Smooth muscle cell (in vitro differentiated cells): Measurements from ENCODE around the gene OSBPL9. TPM values are rescaled to one million over a fixed set of nuclear protein-coding genes. Genes with fewer than 3 reads are reported as not detected.

Source experiments
- DNase-seq: peaks from one replicate; lab custom pipeline; 2025; ENCODE audit not compliant: unreplicated experiment; lab: John Stamatoyannopoulos, UW
- H2AFZ ChIP-seq: fragments of 200-600 bp; sonication (generic); 2 replicates; pipeline ENCODE4 v1.6.0; 2016; ENCODE audit warnings: antibody characterized with exemption, low read depth, mild to moderate bottlenecking
- H3F3A ChIP-seq: fragments of 200-600 bp; sonication (generic); 2 replicates; pipeline ENCODE4 v1.6.0; 2017; ENCODE audit warnings: antibody characterized with exemption, low read depth
- H3K27ac ChIP-seq: fragments of 200-600 bp; sonication (generic); 2 replicates; pipeline ENCODE4 v1.5.1; 2016; ENCODE audit warnings: low read depth, mild to moderate bottlenecking
- H3K27me3 ChIP-seq: fragments of 200-600 bp; sonication (generic); 2 replicates; pipeline ENCODE4 v1.6.1; 2016; ENCODE audit warnings: low read depth, mild to moderate bottlenecking
- H3K36me3 ChIP-seq: fragments of 200-600 bp; sonication (generic); 2 replicates; pipeline ENCODE4 v1.5.1; 2016; ENCODE audit warnings: low read depth
- H3K4me1 ChIP-seq: fragments of 200-600 bp; sonication (generic); 2 replicates; pipeline ENCODE4 v1.5.1; 2016; ENCODE audit warnings: low read depth
- H3K4me2 ChIP-seq: fragments of 200-600 bp; sonication (generic); 2 replicates; pipeline ENCODE4 v1.6.0; 2016; ENCODE audit warnings: mild to moderate bottlenecking
- H3K4me3 ChIP-seq: fragments of 200-600 bp; sonication (generic); 2 replicates; pipeline ENCODE4 v1.5.1; 2016; ENCODE audit warnings: mild to moderate bottlenecking
- H3K79me2 ChIP-seq: fragments of 200-600 bp; sonication (generic); 2 replicates; pipeline ENCODE4 v1.6.0; 2016; ENCODE audit warnings: low read depth, mild to moderate bottlenecking
- H3K9ac ChIP-seq: fragments of 200-600 bp; sonication (generic); 2 replicates; pipeline ENCODE4 v1.6.0; 2016; ENCODE audit warnings: low read depth
- H3K9me3 ChIP-seq: fragments of 200-600 bp; sonication (generic); replicated peaks from 2 replicates; pipeline ENCODE4 v1.5.1; 2016; ENCODE audit warnings: low read depth
- H4K20me1 ChIP-seq: fragments of 200-600 bp; sonication (generic); 2 replicates; pipeline ENCODE4 v1.6.0; 2016; ENCODE audit warnings: low read depth
- WGBS: methylation state at CpG from one replicate; pipeline ENCODE4 v1.1.7; 2016; ENCODE audit warnings: low lambda C conversion rate; 5-methylcytosine and 5-hydroxymethylcytosine counted together
- polyA plus RNA-seq: library from polyadenylated mRNA; unstranded; fragments of >200 nt; fragmentation: Nextera tagmentation; extraction: Ambion mirVana; gene quantifications from 2 replicates; pipeline ENCODE4 v1.2.1, GENCODE V29; 2016
- total RNA-seq: library from RNA; depleted of rRNA; stranded (reverse); fragments of >200 nt; gene quantifications from 2 replicates; pipeline ENCODE4 v1.2.3, GENCODE V29; 2014
- TF ChIP-seq, protein P1 (sequence below): fragments of 200-600 bp; sonication (generic); IDR thresholded peaks from 2 replicates; pipeline ENCODE4 v1.5.1; 2017; ENCODE audit warnings: borderline replicate concordance, mild to moderate bottlenecking, antibody characterized with exemption; ENCODE audit not compliant: insufficient read depth, poor library complexity, severe bottlenecking

OSBPL9 gene
- total and polyA plus RNA-seq, 2 experiments from 2014 or later = 66.7 to 112 TPM

DNA sequence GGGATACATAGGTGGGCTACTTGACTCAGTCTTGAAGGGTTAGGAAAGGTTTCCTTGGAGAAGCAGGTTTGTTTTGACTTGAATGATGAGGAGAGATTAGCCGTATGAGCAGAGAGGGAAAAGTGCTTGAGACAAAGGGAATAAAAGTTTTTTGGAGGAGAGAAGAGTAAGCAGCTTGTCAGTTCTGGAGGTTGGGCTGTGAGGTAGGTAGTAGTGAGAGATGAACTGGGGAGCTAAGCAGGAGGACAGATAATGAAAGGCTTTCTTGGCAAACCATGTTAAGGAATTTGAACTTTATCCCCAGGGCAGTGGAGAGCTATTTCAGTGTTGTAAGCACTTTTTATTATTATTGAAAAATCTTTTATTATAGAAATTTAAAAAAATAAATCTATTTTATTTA lies 3.6 kb downstream of the OSBPL9 start:
- Histone ChIP-seq H3K36me3 (no peaks in the 10 kb centered on the region), H3K79me2 (peaks cover 65% of the 10 kb centered on the region), H2AFZ (no peak overlapping the region), H3K4me1 (peaks cover 13% of the 10 kb centered on the region), H3K4me2 (no peak overlapping the region), H4K20me1 (peaks cover 34% of the 10 kb centered on the region), H3K4me3 (no peak overlapping the region), H3K9me3 (no peaks in the 10 kb centered on the region), H3F3A (peaks cover 2% of the 10 kb centered on the region), H3K27me3 (no peaks in the 10 kb centered on the region), H3K27ac (no peak overlapping the region), H3K9ac (no peak overlapping the region)
- no peak for DNase-seq
- TF ChIP-seq, protein P1, sequence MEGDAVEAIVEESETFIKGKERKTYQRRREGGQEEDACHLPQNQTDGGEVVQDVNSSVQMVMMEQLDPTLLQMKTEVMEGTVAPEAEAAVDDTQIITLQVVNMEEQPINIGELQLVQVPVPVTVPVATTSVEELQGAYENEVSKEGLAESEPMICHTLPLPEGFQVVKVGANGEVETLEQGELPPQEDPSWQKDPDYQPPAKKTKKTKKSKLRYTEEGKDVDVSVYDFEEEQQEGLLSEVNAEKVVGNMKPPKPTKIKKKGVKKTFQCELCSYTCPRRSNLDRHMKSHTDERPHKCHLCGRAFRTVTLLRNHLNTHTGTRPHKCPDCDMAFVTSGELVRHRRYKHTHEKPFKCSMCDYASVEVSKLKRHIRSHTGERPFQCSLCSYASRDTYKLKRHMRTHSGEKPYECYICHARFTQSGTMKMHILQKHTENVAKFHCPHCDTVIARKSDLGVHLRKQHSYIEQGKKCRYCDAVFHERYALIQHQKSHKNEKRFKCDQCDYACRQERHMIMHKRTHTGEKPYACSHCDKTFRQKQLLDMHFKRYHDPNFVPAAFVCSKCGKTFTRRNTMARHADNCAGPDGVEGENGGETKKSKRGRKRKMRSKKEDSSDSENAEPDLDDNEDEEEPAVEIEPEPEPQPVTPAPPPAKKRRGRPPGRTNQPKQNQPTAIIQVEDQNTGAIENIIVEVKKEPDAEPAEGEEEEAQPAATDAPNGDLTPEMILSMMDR = no peak
- WGBS = 73% methylated on average over 1 of the region's 1 CpG

DNA sequence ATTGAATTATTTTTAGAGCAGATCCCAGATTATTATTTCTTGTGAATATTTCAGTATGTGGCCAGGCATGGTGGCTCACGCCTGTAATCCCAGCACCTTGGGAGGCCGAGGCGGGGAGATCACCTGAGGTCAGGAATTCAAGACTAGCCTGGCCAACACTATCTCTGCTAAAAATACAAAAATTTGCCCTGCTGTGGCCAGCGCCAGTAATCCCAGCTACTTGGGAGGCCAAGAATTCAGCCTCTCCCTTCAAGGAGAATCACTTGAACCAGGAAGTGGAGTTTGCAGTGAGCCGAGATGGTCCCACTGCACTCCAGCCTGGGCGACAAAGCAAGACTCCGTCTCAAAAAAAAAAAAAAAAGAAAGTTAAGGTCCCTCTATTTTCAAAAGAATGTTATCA lies 4.3 kb downstream of the OSBPL9 start:
- no peaks in the 10 kb centered on the region for H3K27me3 ChIP-seq
- no peak overlapping the region for H3K4me2 ChIP-seq
- no peak for DNase-seq
- peak overlapping the region; percentile 82 for H3K27ac ChIP-seq
- peaks cover 2% of the 10 kb centered on the region for H3F3A ChIP-seq
- H3K9ac ChIP-seq = no peak overlapping the region
- no peaks in the 10 kb centered on the region for H3K9me3 ChIP-seq
- TF ChIP-seq, protein P1 = no peak
- no peak overlapping the region for H3K4me3 ChIP-seq
- peaks cover 13% of the 10 kb centered on the region for H3K4me1 ChIP-seq
- H4K20me1 ChIP-seq = peaks cover 38% of the 10 kb centered on the region
- WGBS = 69% methylated on average over 7 of the region's 7 CpGs
- no peak overlapping the region for H2AFZ ChIP-seq
- H3K79me2 ChIP-seq = peaks cover 72% of the 10 kb centered on the region
- H3K36me3 ChIP-seq = no peaks in the 10 kb centered on the region

GRCh38 chr1:51621841-51622454 lies 5.1 kb downstream of the OSBPL9 start:
- DNase-seq = no peak
- Histone ChIP-seq H3F3A (peaks cover 2% of the 10 kb centered on the region), H4K20me1 (peaks cover 45% of the 10 kb centered on the region), H3K4me1 (peaks cover 13% of the 10 kb centered on the region), H3K9me3 (no peaks in the 10 kb centered on the region), H3K4me3 (no peak overlapping the region), H3K27ac (peak overlapping the region; percentile 82), H3K27me3 (no peaks in the 10 kb centered on the region), H3K4me2 (peak overlapping the region; percentile 49), H2AFZ (no peak overlapping the region), H3K79me2 (peaks cover 80% of the 10 kb centered on the region), H3K9ac (no peak overlapping the region), H3K36me3 (no peaks in the 10 kb centered on the region)
- TF ChIP-seq, protein P1 = no peak
- WGBS = 69% methylated on average over 2 of the region's 2 CpGs

- Histone ChIP-seq H3K9ac (peak overlapping the region; percentile 44), H3K4me3 (no peak overlapping the region), H4K20me1 (peaks cover 50% of the 10 kb centered on the region), H3F3A (peaks cover 2% of the 10 kb centered on the region), H3K27ac (peak overlapping the region; percentile 82), H3K4me1 (peaks cover 13% of the 10 kb centered on the region), H3K27me3 (no peaks in the 10 kb centered on the region), H3K79me2 (peaks cover 84% of the 10 kb centered on the region), H3K4me2 (peak overlapping the region; percentile 49), H3K36me3 (no peaks in the 10 kb centered on the region), H3K9me3 (no peaks in the 10 kb centered on the region), H2AFZ (no peak overlapping the region)
- 23% methylated on average over 2 of the region's 2 CpGs for WGBS
- DNase-seq = no peak
- TF ChIP-seq, protein P1 = no peak
Measured at GRCh38 chr1:51622455-51622913, 5.6 kb downstream of the OSBPL9 start.
